ENCODE measurements around the gene ITPR1.

Gene ITPR1

DNA sequence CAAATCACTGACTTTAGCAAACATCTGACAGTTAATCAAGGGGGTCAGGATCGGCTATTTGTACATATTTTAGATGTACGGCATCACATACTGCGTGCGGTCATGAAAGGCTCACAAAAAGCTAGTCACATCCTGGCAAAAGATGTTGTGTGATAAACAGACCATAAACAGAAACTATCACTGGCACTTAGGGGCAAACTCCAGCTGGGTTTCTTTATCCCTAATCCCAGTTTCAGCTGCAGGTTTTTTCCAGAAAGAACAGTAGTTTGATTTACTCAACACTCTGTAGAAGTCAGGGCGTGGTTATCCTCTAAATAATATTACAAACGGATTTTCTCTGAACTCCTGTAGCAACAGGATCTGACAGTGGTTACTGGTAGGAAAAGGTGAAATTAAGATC lies 373.7 kb downstream of the ITPR1 start:
- no peak for DNase-seq

- no peak for DNase-seq
Observed at GRCh38 chr3:4877173-4877787, 384.1 kb downstream of the ITPR1 start.

DNA sequence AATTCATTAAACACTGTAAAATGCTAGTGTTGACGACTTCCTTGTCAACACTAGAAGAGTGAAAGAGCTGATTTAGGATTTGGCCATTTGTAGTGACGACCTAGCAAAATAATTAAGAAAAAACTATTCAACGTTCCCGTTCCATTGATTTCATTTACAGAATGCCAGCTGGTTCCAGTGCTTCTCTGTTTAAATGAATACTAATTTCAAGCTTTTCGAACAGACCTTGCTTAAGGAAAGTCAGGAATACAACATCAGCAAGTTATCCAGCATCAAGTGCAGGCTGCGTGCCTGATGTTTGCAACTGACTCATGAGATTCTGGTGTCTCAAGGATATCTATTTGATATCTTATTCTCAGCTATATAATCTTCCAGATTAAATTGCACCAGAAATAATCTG lies 387.7 kb downstream of the ITPR1 start:
- no peak for DNase-seq

GRCh38 chr3:4882548-4882947 lies 389.4 kb downstream of the ITPR1 start:
- DNase-seq, result no peak

- DNase-seq, result no peak
Observed at GRCh38 chr3:4883011-4883410, 389.9 kb downstream of the ITPR1 start.

DNA sequence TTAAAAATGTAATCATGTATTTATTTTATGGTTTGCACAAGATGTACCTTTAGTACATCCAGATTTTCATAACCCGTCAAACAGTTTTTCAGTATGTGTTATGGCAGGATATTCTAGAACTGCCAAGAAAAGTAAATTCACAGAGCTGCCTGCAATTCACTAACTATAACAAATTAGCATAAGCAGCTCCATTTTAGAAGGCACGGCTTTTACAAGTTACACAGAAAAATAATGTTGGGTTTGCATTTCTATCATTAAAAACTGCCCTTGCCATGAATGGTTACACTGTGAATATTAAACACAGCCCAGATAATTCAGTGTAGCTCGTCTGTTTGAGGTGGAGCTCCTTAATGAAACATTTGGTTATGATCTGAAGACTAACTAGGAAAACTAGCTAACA lies 391.7 kb downstream of the ITPR1 start:
- no peak for DNase-seq

DNA sequence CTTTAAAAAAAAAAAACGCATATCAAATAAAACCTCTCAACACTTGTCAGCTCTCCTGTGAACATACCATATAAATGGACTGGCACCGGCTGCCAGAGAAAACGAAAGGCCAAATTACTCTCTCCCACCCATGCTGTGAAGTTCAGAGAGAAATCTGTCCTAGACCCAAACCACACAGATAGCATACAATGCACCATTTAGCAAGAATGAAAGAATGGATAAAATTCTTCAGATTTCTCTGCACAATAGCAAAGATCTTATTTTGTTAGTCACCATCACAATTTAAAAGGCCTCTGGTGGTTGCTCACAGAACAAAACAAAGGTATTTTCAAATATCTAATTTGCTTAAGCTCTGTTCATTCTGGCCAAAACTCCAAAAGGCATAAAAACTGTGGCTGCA lies 392.2 kb downstream of the ITPR1 start:
- DNase-seq, result no peak

DNA sequence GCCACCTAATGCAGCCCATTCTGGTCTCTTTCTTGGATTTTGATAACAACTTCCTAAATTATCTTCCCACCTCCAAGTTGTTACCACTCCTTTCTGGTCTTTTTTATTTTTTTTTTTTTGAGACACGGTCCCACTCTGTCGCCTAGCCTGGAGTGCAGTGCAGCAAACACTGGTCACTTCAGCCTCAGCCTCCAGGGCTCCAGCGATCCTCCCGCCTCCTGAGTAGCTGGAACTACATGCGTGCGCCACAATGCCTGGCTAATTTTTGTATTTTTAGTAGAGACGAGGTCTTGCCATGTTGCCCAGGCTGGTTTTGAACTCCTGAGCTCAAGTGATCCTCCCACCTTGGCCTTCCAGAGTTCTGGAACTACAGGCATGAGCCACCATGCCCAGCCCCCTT lies 393.3 kb downstream of the ITPR1 start:
- no peak for DNase-seq

GRCh38 chr3:4887177-4887576 lies 394.0 kb downstream of the ITPR1 start:
- DNase-seq, result no peak

- no peak for DNase-seq
Observed at GRCh38 chr3:4888913-4889846, 396.0 kb downstream of the ITPR1 start.

DNA sequence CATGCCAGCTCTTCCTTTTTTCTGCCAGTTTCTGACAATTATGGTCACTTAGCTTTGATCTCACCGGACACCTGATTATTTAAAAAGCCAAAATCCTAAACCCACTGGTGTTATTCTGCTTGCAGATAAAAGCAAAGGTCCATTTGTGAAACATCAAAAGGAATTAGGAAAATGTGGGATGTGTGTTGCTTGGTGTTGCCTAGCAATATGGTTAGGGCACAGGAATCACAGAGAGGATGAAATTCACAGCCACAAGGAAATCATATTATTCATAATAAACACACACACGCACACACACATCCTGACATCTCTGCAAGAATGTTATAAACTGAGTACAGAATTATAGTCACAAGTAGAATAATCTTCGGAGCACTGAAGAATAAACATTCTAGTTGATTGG lies 396.7 kb downstream of the ITPR1 start:
- DNase-seq, result no peak

- no peak for DNase-seq
Observed at GRCh38 chr3:4894891-4895530, 401.9 kb downstream of the ITPR1 start.

DNA sequence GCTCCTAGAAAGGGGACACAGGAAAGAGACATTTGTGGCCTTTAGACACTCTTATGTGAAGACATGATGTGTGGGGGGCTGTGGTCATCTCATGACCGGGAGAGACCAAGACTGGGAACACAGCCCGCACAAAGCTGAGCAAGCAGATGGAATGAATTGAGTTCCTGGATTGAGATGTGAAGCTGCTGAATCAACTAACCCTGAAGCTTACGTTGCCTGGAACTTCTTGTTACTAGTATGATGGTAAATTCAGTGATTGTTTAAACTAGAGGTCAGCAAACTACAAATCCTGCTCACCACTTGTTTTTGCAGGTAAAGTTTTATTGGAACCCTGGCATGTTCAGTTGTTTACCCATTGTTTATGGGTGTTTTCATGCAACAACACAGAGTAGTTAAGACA lies 402.7 kb downstream of the ITPR1 start:
- no peak for DNase-seq
